Uterus (tissue), 4 donors: Measurements from ENCODE around the gene FAM120B. TPM values are rescaled to one million over a fixed set of nuclear protein-coding genes. Genes with fewer than 3 reads are reported as not detected.
A peak's percentile ranks its signal among the peaks of the same experiment; 100 is the strongest.
"Not testable (repeated sequence)": the region's sequence is repeated elsewhere in the genome, so short reads cannot be mapped to it uniquely, and the experiment has no call there.

ENCODE experiments used
- DNase-seq, 2 donors: peaks; one replicate each; pipeline ENCODE4 v3.0.0-alpha.2; 2019 to 2020
- H3K27ac ChIP-seq, 2 donors: fragments of 200-600 bp; sonication (generic); 1 replicate in 1 of 2; 2 replicates in 1 of 2; pipeline ENCODE4 v1.5.1; 2016 to 2018
- H3K27me3 ChIP-seq, 2 donors: fragments of 200-600 bp; sonication (generic); one replicate each; pipeline ENCODE4 v1.5.1; 2018 to 2019; ENCODE audit warnings: control low read depth in 1 of 2
- H3K36me3 ChIP-seq, 2 donors: fragments of 200-600 bp; sonication (generic); one replicate each; pipeline ENCODE4 v1.5.1; 2019; ENCODE audit warnings: control low read depth in 1 of 2
- H3K4me1 ChIP-seq, 2 donors: fragments of 200-600 bp; sonication (generic); one replicate each; pipeline ENCODE4 v1.5.1; 2018 to 2019; ENCODE audit warnings: control low read depth in 1 of 2
- H3K4me3 ChIP-seq, 2 donors: fragments of 200-600 bp; sonication (generic); 1 replicate in 1 of 2; 2 replicates in 1 of 2; pipeline ENCODE4 v1.5.1; 2018 to 2019; ENCODE audit warnings: mild to moderate bottlenecking in 1 of 2
- H3K9me3 ChIP-seq, 2 donors: fragments of 200-600 bp; sonication (generic); one replicate each; pipeline ENCODE4 v1.5.1; 2019; ENCODE audit warnings: control low read depth in 1 of 2
- POLR2A ChIP-seq, 2 donors: fragments of 450-650 bp; IDR thresholded peaks; one replicate each; pipeline ENCODE4 v1.6.1; 2016; ENCODE audit warnings: antibody characterized with exemption in 2 of 2, mild to moderate bottlenecking in 1 of 2, moderate library complexity in 1 of 2
- intact Hi-C: fragments of 100-400 bp; cut with DNase I; formaldehyde crosslinking; loops from one replicate; pipeline ENCODE4 v1.15.1; 2023; ENCODE audit warnings: low total_unique reads
- total RNA-seq, 4 donors: library from RNA; depleted of rRNA in 3 of 4; stranded (reverse); fragments of >200 nt in 3 of 4; gene quantifications; one replicate each; pipeline versions ENCODE4 v1.1.0 to v1.2.4, GENCODE V29; 2014 to 2023
- TF ChIP-seq, protein P1 (sequence below), 4 experiments: fragments of 200-600 bp in 2 of 4; fragments of 450-650 bp in 2 of 4; sonication (generic) in 2 of 4; IDR thresholded peaks; one replicate each; pipeline ENCODE4 v1.5.1; 2016 to 2019; ENCODE audit warnings: antibody characterized with exemption in 4 of 4, mild to moderate bottlenecking in 2 of 4, moderate library complexity in 1 of 4
- donor health status: DM: yes; HTN: yes; CAD: no.

The FAM120B gene
- total RNA-seq, 4 donors from 2014 or later: 12.1 to 50.9 (median 35.2) TPM

- H3K9me3 ChIP-seq: no peaks in the 10 kb centered on the region
- DNase-seq: no peak
- no peak overlapping the region for H3K4me3 ChIP-seq
- no peaks in the 10 kb centered on the region for H3K27me3 ChIP-seq
- H3K36me3 ChIP-seq: no peaks in the 10 kb centered on the region
- H3K4me1 ChIP-seq: no peaks in the 10 kb centered on the region
- peak overlapping the region in 1 of 2 donors; percentile 32 for H3K27ac ChIP-seq
- TF ChIP-seq, protein P1, sequence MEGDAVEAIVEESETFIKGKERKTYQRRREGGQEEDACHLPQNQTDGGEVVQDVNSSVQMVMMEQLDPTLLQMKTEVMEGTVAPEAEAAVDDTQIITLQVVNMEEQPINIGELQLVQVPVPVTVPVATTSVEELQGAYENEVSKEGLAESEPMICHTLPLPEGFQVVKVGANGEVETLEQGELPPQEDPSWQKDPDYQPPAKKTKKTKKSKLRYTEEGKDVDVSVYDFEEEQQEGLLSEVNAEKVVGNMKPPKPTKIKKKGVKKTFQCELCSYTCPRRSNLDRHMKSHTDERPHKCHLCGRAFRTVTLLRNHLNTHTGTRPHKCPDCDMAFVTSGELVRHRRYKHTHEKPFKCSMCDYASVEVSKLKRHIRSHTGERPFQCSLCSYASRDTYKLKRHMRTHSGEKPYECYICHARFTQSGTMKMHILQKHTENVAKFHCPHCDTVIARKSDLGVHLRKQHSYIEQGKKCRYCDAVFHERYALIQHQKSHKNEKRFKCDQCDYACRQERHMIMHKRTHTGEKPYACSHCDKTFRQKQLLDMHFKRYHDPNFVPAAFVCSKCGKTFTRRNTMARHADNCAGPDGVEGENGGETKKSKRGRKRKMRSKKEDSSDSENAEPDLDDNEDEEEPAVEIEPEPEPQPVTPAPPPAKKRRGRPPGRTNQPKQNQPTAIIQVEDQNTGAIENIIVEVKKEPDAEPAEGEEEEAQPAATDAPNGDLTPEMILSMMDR (IDR thresholded peaks at IDR 0.05): no peak
- no peak for TF ChIP-seq POLR2A (IDR thresholded peaks at IDR 0.05)
- intact Hi-C loops: no loop called here
Observed at GRCh38 chr6:170317076-170317475, 10.5 kb downstream of the FAM120B start.

GRCh38 chr6:170317718-170318117 is 11.2 kb downstream of the FAM120B start:
- Histone ChIP-seq H3K9me3 (no peaks in the 10 kb centered on the region), H3K4me1 (no peaks in the 10 kb centered on the region), H3K27ac (peak overlapping the region in 1 of 2 donors; percentile 32), H3K36me3 (no peaks in the 10 kb centered on the region), H3K4me3 (no peak overlapping the region), H3K27me3 (no peaks in the 10 kb centered on the region)
- intact Hi-C loops: no loop called here
- DNase-seq: no peak
- TF ChIP-seq, protein P1 (IDR thresholded peaks at IDR 0.05): no peak
- no peak for TF ChIP-seq POLR2A (IDR thresholded peaks at IDR 0.05)

DNA sequence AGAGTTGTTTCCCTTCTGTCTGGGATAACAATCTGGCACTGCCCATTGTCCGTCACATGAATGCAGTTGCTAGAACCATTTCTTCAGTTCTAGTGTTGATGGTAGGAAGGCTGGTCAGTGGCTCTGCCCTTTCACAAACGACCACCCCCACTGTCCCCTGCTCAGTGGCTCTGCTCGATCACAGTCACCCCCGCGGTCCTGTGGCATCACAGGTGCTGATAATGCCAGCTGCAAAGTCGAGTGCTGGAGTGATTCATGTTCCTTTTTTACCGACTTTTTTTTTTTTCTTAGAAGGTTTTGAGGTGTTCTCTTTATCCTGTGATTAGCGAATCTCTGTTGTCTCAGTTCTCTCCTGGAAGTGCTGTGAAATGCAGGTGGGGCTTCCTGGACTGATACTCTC is 22.8 kb downstream of the FAM120B start:
- no peak for DNase-seq
- H3K27me3 ChIP-seq: no peaks in the 10 kb centered on the region
- H3K4me3 ChIP-seq: no peak overlapping the region
- H3K9me3 ChIP-seq: no peaks in the 10 kb centered on the region
- H3K4me1 ChIP-seq: no peaks in the 10 kb centered on the region
- TF ChIP-seq POLR2A (IDR thresholded peaks at IDR 0.05): no peak
- TF ChIP-seq, protein P1 (IDR thresholded peaks at IDR 0.05): no peak
- no peaks in the 10 kb centered on the region for H3K36me3 ChIP-seq
- intact Hi-C loops: no loop called here
- no peak overlapping the region for H3K27ac ChIP-seq

DNA sequence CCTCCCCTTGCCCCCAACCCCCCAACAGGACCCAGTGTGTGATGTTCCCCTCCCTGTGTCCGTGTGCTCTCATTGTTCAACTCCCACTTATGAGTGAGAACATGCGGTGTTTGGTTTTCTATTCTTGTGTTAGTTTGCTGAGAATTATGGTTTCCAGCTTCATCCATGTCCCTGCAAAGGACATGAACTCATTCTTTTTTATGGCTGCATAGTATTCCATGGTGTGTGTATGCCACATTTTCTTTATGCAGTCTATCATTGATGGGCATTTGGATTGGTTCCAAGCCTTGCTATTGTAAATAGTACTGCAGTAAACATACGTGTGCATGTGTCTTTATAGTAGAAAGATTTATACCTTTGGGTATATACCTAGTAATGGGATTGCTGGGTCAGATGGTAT is 28.6 kb downstream of the FAM120B start:
- H3K36me3 ChIP-seq, H3K9me3 ChIP-seq, intact Hi-C loops, H3K4me3 ChIP-seq, H3K27me3 ChIP-seq, H3K4me1 ChIP-seq, H3K27ac ChIP-seq, DNase-seq: not testable (repeated sequence)

DNA sequence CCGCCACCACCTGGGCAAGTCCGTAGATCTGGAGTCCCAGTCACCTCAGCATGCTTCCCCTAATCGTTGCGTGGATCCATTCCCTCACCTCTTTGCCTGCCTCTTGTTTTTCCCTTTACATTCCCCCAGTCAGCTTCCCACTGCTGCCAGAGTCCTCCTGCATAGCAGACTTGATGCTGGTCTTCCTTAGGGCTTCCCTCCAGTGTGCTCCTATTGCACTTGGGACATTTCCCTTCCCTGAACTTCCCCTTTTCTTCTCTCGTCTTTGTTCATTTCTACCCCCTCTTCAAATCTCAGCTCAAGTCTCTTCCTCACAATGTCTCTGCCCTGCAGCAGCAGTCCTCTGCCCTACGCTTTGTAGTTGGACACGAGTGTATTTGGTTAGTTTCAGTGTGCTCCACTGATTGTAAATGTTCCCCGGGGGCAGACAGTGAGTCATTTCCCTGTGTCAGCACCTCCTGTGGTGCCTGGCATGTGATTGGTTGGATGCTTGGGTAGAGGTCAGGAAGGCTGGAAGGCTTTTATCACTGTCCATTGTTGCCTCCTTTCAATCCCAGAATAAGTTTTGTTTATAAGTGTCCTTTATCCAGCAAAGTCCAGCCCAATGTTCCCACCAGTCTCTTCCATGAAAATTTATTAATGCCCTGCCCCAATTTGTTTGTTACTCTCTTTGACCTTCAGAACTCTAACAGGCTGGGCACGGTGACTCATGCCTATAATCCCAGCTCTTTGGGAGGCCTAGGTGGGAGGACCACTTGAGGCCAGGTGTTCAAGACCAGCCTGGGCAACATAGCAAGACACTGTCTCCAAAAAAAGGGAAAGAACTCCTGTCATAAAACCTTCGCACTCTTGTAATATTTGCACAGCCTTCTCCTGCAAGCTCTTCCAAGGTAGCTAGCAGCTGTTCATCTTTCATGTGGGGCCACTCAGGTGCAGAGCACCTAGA is 38.3 kb downstream of the FAM120B start:
- intact Hi-C loops: no loop called here
- H3K4me1 ChIP-seq: no peaks in the 10 kb centered on the region
- no peaks in the 10 kb centered on the region for H3K27me3 ChIP-seq
- peak overlapping the region; percentile 28 to 39 for H3K27ac ChIP-seq
- TF ChIP-seq, protein P1 (IDR thresholded peaks at IDR 0.05): no peak
- no peak for TF ChIP-seq POLR2A (IDR thresholded peaks at IDR 0.05)
- no peak overlapping the region for H3K4me3 ChIP-seq
- H3K9me3 ChIP-seq: no peaks in the 10 kb centered on the region
- peak in 1 of 2 donors; percentile 60 for DNase-seq
- no peaks in the 10 kb centered on the region for H3K36me3 ChIP-seq
